C4-2B (cell line): ENCODE measurements around the gene ELP1.

Experiments
- CTCF ChIP-seq: fragments of 450-650 bp; conservative IDR thresholded peaks from 2 replicates; pipeline ENCODE4 v1.5.1; 2017; ENCODE audit warnings: mild to moderate bottlenecking
- ZFX ChIP-seq: fragments of 450-650 bp; IDR thresholded peaks from 2 replicates; pipeline ENCODE4 v1.6.1; 2017

GRCh38 chr9:108961151-108961550 is 27.2 kb upstream of the ELP1 start:
- TF ChIP-seq CTCF (no peak), ZFX (no peak)
